Tibial artery (tissue), 4 donors: ENCODE measurements around the gene GTF2H2C.
"Not testable (repeated sequence)": the region's sequence is repeated elsewhere in the genome, so short reads cannot be mapped to it uniquely, and the experiment has no call there.

Experiments
- DNase-seq, 2 donors: peaks; one replicate each; pipeline ENCODE4 v3.0.0-alpha.2; 2019
- H3K27ac ChIP-seq, 2 donors: fragments of 200-600 bp; sonication (generic) in 1 of 2; 1 replicate in 1 of 2; 2 replicates in 1 of 2; pipeline ENCODE4 v1.5.1; 2018 to 2019; ENCODE audit warnings: mild to moderate bottlenecking in 1 of 2
- H3K27me3 ChIP-seq, 2 donors: fragments of 200-600 bp; sonication (generic) in 1 of 2; one replicate each; pipeline versions ENCODE4 v1.5.1 to v1.6.0; 2016 to 2019
- H3K36me3 ChIP-seq, 3 donors: fragments of 200-600 bp; sonication (generic) in 2 of 3; one replicate each; pipeline ENCODE4 v1.5.1; 2016 to 2019; ENCODE audit warnings: mild to moderate bottlenecking in 2 of 3
- H3K4me1 ChIP-seq, 4 donors: fragments of 200-600 bp; sonication (generic) in 2 of 4; 1 replicate in 3 of 4; 2 replicates in 1 of 4; pipeline ENCODE4 v1.5.1; 2016 to 2019
- H3K4me3 ChIP-seq, 2 donors: fragments of 200-600 bp; sonication (generic) in 1 of 2; 1 replicate in 1 of 2; 2 replicates in 1 of 2; pipeline ENCODE4 v1.5.1; 2018 to 2019; ENCODE audit warnings: mild to moderate bottlenecking in 2 of 2
- H3K9me3 ChIP-seq, 3 donors: fragments of 200-600 bp; sonication (generic) in 1 of 3; one replicate each; pipeline ENCODE4 v1.5.1; 2016 to 2019
- CTCF ChIP-seq, 2 experiments: fragments of 200-600 bp in 1 of 2; fragments of 450-650 bp in 1 of 2; IDR thresholded peaks; one replicate each; pipeline ENCODE4 v1.5.1; 2017 to 2019; ENCODE audit warnings: antibody characterized with exemption in 2 of 2, mild to moderate bottlenecking in 1 of 2, moderate library complexity in 1 of 2
- intact Hi-C: fragments of 100-400 bp; cut with DNase I; formaldehyde crosslinking; loops from one replicate; pipeline ENCODE4 v1.15.0; 2023; ENCODE audit warnings: low total_unique reads

The GTF2H2C gene

GRCh38 chr5:69559908-69560330 lies at the start of gene GTF2H2C:
GTF2H2C (plus strand) TSS chr5:69560191; CDS start chr5:69565133, 4,942 bp downstream.
- H3K36me3 ChIP-seq, H3K27me3 ChIP-seq, intact Hi-C loops, H3K4me1 ChIP-seq, H3K9me3 ChIP-seq: not testable (repeated sequence)
- DNase-seq = peak; percentile 54 to 82
- H3K4me3 ChIP-seq = peak within 1 kb of the TSS; percentile 54
- H3K27ac ChIP-seq = peak within 1 kb of the TSS in 1 of 2 donors; percentile 36

DNA sequence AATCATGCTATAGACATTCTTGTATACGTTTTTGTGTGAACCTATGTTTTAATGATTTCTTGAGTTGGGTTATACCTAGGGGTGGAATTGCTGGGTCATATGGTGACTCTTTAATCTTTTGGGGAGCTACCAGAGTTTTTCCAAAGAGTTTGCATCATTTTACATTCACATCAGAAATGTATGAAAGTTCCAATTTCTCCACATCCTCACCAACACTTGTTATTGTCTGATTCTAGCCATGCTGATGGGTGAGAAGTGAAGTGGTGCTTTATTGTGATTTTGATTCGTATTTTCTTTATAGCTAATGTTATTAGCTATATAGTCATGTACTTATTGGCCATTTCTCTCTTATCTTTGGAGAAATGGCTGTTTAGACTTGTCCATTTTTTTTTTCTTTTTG lies 49.3 kb upstream of the GTF2H2C start:
- Histone ChIP-seq H3K4me3 (no peak overlapping the region), H3K4me1 (no peaks in the 10 kb centered on the region), H3K27me3 (peaks cover 0 to 3% of the 10 kb centered on the region in 2 donors), H3K9me3 (no peaks in the 10 kb centered on the region), H3K27ac (no peak overlapping the region), H3K36me3 (no peaks in the 10 kb centered on the region)
- no peak for TF ChIP-seq CTCF (IDR thresholded peaks at IDR 0.05)
- intact Hi-C loops = no loop called here
- no peak for DNase-seq

DNA sequence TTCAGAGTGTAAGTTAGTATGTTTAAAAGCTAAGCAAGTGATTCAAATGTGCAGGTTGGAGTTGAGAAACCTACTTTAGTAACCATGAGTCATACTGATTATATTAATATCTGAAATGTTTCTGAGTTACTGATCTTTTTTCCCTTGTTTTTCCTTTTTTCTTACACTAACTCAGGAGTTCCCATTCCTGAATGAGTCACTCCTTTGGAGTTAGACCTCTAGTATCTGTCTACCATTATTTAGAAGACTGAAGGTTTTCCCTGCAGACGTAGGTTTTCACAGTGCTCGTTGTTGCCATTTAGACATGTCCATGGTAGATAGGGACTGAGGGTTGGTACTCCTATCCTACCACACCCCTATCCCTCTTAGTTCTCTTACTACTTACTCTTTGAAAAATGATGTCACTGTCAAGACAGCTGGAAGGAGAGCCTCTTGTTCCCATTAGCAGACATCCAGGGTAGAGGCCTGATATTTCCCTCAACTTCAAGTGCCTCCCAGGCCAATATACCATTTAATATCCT lies 47.2 kb upstream of the GTF2H2C start:
- no peak for TF ChIP-seq CTCF (IDR thresholded peaks at IDR 0.05)
- intact Hi-C loops = no loop called here
- H3K36me3 ChIP-seq = no peaks in the 10 kb centered on the region
- no peak for DNase-seq
- no peak overlapping the region for H3K4me3 ChIP-seq
- H3K9me3 ChIP-seq = no peaks in the 10 kb centered on the region
- peaks cover 0 to 4% (median 0%) of the 10 kb centered on the region in 4 donors for H3K4me1 ChIP-seq
- H3K27ac ChIP-seq = no peak overlapping the region
- H3K27me3 ChIP-seq = no peaks in the 10 kb centered on the region

DNA sequence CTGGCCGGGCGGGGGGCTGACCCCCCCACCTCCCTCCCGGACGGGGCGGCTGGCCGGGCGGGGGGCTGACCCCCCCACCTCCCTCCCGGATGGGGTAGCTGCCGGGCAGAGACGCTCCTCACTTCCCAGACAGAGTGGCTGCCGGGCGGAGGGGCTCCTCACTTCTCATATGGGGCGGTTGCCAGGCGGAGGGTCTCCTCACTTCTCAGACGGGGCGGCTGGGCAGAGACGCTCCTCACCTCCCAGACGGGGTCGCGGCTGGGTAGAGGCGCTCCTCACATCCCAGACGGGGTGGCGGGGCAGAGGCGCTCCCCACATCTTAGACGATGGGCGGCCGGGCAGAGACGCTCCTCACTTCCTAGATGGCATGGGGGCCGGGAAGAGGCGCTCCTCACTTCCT lies 44.4 kb upstream of the GTF2H2C start:
- intact Hi-C loops, H3K9me3 ChIP-seq, H3K4me1 ChIP-seq, H3K4me3 ChIP-seq, H3K27me3 ChIP-seq, DNase-seq, H3K36me3 ChIP-seq, H3K27ac ChIP-seq: not testable (repeated sequence)

DNA sequence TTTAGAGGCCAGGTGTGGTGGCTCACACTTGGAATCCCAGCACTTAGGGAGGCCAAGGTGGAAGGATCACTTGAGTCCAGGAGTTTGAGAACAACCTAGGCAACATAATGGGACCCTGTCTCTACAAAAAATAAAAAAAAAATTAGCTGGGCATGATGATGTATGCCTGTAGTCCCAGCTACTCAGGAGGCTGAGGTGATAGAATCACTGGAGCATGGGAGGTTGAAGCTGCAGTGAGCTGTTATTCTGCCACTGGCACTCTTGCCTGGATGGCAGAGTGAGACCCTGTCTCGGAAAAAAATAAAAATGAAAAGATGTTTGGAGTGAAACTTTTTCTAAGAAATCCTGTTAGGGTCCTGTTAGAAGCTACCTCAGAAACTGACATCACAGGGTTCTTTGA lies 43.2 kb upstream of the GTF2H2C start:
- H3K36me3 ChIP-seq = no peaks in the 10 kb centered on the region
- H3K4me1 ChIP-seq = peaks cover 0 to 5% (median 0%) of the 10 kb centered on the region in 4 donors
- H3K27me3 ChIP-seq = no peaks in the 10 kb centered on the region
- H3K4me3 ChIP-seq = no peak overlapping the region
- intact Hi-C loops = no loop called here
- H3K27ac ChIP-seq = no peak overlapping the region
- no peak for TF ChIP-seq CTCF (IDR thresholded peaks at IDR 0.05)
- H3K9me3 ChIP-seq = no peaks in the 10 kb centered on the region
- no peak for DNase-seq

GRCh38 chr5:69517763-69518212 lies 42.2 kb upstream of the GTF2H2C start:
- Histone ChIP-seq H3K9me3 (no peaks in the 10 kb centered on the region), H3K4me1 (peaks cover 0 to 5% (median 0%) of the 10 kb centered on the region in 4 donors), H3K36me3 (no peaks in the 10 kb centered on the region), H3K27me3 (no peaks in the 10 kb centered on the region), H3K4me3 (no peak overlapping the region), H3K27ac (no peak overlapping the region)
- intact Hi-C loops = no loop called here
- no peak for TF ChIP-seq CTCF (IDR thresholded peaks at IDR 0.05)
- DNase-seq = no peak

DNA sequence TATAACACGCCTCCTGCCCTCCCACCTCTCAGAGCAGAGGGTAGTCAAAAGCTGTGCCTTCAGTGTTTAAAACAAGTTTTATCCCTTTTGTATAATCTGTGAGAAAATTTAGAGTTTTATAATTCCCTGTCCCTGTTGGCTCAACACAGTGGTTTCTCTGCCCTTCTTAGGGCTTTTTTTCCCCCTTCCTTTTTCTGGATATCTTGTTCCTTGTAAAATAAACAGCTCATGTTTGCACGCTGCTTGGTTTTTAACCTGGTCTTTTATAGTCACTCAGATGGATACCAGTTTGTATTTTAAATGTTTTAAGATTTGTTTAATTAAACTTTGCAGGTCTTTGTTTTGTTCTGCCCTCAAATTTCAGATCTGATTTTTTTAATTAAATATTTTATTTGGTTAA lies 40.7 kb upstream of the GTF2H2C start:
- TF ChIP-seq CTCF (IDR thresholded peaks at IDR 0.05) = no peak
- Histone ChIP-seq H3K9me3 (no peaks in the 10 kb centered on the region), H3K4me1 (peaks cover 0 to 5% (median 0%) of the 10 kb centered on the region in 4 donors), H3K4me3 (no peak overlapping the region), H3K36me3 (no peaks in the 10 kb centered on the region), H3K27me3 (peaks cover 0 to 3% of the 10 kb centered on the region in 2 donors), H3K27ac (no peak overlapping the region)
- intact Hi-C loops = no loop called here
- no peak for DNase-seq
